ENCODE results near the gene BTF3L4.
A peak's percentile ranks its signal among the peaks of the same experiment; 100 is the strongest.
"Not testable (repeated sequence)": the region's sequence is repeated elsewhere in the genome, so short reads cannot be mapped to it uniquely, and the experiment has no call there.

Gene BTF3L4

DNA sequence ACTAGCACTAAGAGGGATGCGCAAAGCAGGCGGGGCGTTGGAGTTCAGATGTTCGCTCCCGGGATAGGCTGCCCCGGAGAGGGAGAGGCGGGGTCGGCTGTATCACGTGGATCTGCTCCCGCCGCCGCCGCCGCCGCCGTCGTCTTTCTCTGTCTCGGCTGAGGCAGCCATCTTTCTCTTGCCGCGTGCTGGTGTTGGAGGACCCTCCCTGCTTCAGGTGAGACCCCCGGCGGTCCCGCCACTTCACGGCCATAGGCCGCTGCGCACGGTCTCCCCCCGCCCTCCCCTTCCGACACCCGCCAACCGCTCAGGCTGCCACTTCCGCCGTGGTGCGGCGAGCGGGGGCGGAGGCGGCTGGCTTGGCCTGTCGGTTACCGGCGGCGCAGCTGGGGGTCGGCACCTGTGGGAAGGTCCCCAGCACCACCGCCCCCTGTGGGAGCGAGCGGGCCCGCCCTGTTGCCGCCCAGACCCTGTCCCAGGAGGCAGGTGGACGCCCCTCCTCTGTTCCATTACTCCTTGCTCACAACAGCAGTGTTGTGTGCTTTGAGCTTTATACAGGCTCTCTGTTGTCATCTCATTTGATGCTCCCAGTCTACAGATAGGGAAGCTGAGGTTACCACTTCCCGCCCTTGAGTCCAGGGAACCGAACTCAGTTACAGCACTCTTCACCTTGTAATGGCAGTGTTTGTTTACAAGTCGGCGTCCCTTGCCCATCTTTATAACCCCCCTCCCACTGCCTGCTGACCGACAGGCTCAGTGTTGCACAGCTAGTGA lies at the start of gene BTF3L4:
Gene BTF3L4, plus strand, starts transcription at position 133 of the 774 bp plus-strand sequence. CDS start 3,553 bp downstream, outside the sequence.
- peak; percentile 94 for DNase-seq

DNA sequence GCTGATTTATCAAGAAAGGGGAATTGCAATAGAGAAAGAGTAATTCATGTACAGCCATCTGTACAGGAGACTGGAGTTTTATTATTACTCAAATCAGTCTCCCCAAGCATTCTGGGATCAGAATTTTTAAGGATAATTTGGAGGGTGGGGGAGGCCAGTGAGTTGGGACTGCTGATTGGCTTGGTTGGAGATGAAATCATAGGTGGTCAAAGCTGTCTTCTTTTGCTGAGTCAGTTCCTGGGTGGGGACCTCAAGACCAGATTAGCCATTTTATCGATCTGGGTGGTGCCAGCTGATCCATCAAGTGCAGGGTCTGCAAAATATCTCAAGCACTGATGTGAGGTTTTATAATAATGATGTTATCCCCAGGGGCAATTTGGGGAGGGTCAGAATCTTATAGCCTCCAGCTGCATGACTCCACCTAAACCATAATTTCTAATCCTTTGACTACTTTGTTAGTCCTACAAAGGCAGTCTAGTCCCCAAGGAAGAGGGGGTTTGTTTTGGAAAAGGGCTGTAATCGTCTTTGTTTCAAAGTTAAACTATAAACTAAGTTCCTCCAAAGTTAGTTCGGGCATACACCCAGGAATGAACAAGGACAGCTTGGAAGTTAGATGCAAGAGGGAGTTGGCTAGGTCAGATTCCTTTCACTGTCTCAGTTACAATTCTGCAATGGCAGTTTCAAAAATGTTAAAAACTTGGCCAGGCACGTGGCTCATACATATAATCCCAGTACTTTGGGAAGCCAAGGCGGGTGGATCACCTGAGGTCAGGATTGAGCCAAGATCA lies 48.7 kb upstream of the BTF3L4 start:
- DNase-seq: no peak

DNA sequence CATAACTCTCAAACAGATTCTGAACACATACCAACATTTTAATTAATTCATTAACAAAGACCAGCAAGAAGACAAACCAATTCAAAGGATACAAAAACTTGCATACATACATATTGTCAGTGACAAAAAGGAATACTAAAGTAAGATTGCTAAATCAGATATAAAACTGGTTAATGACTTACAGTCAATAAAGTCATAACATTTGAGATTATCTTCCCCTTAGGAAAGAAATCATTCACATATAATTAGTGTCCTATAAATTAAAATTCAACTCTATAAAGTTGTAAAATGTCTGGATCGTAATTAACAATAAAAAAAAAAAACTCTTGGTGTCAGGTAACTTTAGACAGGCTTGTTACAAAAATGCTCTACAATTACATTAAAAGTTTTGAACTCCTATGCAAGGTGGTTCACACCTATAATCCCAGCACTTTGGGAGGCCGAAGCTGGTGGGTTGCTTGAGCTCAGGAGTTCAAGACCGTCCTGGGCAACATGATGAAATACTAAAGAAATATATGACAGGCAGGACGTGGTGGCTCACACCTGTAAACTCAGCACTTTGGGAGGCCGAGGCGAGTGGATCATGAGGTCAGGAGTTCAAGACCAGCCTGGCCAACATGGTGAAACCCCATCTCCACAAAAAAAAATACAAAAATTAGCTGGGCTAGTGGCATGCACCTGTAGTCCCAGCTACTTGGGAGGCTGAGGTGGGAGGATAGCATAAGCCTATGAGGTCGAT lies 47.9 kb upstream of the BTF3L4 start:
- DNase-seq: no peak

DNA sequence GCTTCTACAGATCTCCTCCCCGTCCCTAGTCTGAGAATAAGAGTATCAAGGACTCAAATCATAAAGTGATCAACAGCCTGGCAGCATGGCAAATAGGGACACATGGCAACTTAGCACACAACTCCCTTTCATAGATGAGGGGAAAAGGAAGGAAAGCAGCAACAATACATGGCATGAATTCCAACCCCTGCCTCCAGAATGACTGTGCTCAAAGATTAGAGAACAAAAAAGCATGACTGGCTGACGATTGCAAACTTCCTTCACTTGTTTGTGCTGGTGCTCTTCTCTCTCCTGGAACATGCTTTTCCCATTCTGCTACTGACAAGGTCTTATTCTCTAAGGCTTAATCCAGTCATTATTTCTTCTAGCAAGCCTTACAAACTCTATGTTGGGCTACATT lies 34.0 kb upstream of the BTF3L4 start:
- no peak for DNase-seq

DNA sequence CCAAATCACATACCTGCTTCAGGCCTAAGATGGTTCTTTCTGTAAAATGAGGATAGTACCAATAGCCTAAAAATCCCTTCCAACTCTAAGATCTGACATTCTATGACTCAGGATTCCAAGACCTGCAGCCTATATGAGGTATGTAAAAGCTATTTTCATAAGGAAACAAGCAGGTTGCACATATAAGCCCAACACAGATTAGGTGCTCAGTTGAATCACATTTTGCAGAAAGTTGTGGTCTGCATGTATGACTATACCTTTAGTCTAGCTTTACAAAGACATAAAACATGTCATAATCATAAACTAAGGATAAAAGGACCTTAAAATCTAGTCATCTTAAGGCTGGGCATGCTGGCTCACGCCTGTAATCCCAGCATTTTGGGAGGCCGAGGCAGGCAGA lies 29.8 kb upstream of the BTF3L4 start:
- DNase-seq: no peak

DNA sequence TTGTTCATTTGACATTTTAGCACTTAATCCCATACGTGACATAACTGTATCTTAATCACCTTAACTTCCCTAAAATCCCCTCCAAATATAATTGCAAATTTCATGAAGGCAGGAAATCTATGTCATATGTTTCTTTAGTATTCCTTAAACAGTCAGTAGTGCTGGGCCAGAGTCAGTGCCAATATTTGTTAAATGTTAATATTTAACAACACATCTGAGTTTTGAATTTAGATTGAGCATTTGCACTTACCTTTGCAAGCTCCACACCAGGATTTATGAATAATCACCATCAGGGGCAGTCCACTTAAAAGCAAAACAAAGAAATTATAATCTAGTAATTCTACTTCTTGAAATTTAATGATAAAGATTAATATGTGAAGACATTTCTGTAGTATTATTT lies 27.8 kb upstream of the BTF3L4 start:
- no peak for DNase-seq

DNA sequence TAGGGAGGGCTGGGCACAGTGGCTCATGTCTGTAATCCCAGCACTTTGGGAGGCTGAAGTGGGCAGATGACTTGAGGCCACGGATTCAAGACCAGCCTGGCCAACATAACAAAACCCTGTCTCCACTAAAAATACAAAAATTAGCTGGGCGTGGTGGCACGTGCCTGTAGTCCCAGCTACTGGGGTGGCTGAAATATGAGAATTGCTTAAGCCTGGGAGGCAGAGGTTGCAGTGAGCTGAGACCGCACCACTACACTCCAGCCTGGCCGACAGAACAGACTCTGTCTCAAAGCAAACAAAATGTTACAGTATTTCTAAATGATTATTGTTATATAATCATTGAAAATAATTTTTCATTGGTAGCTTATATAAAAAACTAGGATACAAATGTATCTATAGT lies 27.3 kb upstream of the BTF3L4 start:
- not testable (repeated sequence) for DNase-seq

DNA sequence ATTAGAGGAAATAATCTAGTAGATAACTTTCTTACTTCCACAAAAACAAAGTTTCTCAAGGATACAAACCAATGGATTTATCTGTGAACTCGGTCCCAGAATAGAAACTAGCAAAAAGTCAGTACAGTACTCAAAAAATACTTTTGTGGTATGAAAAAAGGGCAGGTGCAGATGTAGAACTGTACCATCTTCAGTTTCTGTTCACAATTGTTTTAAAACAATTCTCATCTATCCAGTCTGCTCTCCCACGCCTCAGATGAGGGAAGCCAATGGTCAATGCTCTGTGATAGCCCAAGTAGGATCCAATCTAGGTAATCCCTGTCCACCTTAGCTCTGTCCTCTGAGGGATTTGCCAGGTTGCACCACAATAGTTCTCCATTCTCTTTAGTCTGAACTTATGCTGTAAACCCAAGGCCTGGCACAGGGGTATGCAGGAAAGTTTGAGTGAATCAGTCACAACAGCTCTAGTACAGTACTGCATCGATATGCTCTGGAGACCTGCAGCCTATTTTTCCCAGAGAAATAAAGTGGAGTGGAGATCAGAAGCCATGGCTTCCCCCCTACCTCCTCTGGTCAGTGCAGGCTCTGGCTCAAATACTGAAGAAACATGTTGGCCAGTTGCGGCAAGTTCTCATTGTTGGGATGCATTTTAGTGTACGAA lies 23.8 kb upstream of the BTF3L4 start:
- no peak for DNase-seq

DNA sequence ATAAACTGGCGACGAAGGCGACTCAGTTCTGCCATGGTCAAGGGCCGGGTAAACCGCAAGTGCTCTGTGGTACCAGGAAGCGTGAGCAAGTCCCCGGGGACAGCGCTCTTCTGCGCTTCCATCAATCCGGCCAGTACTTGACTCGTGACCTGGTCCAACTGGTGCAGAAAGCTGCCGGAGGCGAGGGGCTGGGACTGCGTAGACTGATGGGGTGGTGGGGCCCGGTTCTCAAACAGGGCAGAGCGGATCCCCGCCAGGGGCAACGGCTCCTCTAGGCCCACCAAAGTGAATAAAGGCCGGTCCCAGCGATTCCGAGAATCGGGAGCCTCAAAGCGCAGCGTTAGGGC lies 23.3 kb upstream of the BTF3L4 start:
- DNase-seq: peak; percentile 0

DNA sequence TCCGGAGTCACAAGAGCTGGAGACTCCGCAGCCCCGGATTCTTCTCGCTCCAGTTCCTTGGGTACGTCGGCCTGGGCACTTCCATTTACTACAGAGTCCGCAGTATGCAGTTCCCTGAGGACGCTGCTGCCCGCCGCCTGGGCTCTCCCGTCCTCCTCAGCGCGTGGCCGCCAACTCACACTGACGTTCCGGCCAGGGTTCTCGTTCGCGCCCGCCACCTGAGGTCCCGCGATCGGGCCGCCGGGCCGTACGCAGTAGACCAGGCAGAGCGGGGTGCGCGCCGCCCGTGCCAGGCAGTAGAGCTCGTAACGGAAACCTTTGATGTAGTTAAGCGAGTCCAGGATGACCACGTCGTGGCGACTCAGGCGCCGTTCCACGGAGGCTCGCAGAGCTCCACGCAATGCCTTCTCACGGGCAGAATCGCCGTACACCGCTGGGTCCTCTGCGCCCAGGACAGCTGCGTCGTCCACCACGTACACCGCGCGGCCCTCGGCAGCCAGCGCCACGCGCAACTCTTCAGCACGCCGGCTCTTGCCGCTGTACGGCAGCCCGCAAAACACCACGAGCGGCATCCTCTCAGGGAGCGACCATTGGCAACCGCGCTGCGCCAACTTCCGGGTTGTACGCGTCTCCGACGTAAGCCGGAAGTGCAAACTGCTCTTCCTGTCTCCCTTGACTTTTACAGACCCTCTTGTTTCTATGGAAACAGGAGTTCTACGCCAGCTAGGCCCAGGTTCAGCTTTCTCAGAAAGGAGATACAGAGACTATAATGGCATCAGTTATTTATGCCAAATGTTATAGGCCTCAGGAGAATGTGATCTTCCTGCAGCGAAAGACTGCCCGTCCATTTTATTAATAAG lies 22.7 kb upstream of the BTF3L4 start, which contains the start of gene KTI12:
Gene KTI12, minus strand, starts transcription at position 621 of the 860 bp plus-strand sequence. Its CDS starts 49 bp downstream, at position 572.
- DNase-seq: peak; percentile 78

DNA sequence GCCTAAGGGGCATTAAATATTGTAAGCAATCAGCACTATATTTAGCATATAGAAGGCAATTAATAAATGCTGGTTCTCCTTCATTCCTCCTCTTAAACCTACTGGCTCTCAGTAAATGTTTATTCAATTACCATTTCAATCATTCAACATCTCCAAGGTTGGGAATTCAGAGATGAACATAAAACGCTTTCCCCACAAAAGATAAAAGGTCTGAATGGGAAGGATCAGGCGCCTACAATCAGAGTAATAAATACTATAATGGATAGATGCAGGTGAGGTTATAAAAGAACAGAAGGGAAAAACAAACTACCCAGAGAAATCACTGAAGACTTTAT lies 22.1 kb upstream of the BTF3L4 start:
- no peak for DNase-seq

DNA sequence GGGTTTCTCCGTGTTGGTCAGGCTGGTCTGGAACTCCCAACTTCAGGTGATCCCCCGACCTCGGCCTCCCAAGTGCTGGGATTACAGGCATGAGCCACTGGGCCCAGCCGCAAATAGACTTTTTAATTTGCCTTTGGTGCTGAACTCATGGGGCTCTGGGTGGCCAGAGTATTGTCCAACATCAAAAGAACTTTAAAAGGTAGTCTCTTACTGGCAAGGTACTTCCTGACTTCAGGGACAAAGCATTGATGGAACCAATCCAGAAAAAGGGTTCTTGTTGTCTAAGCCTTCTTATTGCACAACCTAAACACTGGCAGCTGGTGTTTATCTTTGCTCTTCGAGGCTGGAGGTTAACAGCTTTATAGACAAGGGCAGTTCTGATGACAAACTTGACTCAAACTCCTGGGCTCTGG lies 18.7 kb upstream of the BTF3L4 start:
- no peak for DNase-seq

DNA sequence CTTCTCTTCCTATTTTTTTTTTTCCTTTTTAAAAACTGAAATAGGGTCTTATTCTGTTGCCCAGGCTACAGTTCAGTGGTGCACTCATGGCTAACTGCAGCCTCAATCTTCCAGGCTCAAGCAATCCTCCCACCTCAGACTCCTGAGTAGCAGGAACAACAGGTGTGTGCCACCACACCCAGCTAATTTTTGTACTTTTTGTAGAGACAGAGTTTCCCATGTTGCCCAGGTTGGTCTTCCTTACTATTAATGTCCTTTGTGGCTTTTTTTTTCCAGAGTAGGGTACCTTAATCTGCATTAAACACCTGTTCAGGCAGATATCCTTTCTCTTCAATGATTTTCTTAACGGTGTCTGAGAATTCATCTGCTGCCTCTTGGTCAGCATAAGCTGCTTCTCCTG lies 18.2 kb upstream of the BTF3L4 start:
- no peak for DNase-seq

DNA sequence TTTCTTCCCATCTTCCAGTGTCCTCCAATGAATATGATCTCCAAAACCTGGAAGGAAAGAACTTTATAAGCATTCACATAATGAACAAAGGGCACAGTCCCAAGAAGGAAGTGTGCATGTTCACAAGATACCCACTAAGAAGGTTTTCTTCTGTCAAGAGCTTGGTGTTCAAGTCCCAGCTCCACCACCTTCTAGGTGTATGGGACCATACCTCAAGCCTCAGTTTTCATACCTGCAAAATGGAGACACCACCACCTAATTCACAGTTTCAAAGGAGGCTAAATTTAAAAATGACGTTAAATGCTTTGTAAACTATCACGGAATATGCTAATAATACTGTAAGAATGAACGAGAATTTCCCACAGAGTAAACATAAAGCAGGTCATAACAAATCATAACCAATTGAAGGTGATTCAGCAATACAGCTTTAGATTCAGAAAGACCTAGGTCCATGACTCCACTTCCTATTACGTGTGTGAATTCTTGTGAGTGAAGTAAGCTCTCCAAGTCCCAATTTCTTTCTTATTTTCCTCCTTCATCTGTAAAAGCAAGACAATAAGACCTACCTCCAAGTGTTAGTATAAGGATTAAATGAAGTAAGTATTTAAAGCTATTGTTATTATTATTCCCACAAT lies 14.4 kb upstream of the BTF3L4 start:
- DNase-seq: no peak

DNA sequence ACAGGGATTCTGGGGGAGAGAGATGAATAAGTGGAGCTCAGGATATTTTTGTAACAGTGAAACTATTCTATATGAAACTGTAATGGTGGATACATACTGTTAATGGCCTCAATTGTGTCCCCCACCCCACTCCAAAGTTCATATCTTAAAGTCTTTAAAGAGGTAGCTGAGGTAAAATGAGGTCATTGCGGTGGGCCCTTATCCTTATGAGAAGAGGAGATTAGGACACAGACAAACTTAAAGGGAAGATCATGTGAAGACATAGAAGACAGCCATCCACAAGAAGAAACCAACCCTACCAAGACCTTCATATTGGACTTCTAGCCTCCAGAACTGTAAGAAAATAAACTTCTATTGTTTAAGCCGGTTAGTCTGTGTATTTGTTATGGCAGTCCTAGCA lies 10.9 kb upstream of the BTF3L4 start:
- DNase-seq: no peak

DNA sequence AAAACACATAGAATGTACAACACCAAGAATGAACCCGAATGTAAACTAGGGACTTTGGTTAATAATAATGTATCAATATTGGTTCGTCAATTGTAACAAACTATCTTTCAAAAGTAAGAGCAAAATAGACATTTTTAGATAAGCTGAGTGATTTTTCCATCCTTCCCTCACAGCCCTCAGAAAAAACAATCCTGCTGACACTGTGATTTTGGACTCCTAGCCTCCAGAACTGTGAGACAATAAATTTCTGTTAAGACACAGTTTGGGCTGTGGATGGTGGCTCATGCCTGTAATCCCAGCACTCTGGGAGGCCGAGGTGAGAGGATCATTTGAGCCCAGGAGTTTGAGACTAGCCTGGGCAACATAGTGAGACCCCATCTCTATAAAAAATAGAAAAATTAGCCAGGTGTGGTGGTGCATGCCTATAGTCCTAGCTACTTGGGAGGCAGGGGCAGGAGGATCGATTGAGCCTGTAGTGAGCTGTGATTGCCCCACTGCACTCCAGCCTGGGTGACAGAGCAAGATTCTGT lies 10.4 kb upstream of the BTF3L4 start:
- not testable (repeated sequence) for DNase-seq

DNA sequence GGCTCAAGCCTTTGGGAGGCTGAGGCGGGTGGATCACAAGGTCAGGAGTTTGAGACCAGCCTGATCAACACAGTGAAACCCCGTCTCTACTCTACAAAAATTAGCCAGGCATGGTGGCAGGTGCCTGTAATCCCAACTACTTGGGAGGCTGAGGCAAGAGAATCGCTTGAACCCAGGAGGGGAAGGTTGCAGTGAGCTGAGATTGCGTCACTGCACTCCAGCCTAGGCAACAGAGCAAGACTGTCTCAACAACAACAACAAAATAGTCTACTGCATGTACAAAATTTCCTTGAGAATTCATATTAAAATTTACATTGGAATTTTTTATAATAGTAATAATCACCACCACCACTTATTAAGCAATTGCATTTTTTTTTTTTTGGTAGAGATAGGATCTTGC lies 6.8 kb upstream of the BTF3L4 start:
- not testable (repeated sequence) for DNase-seq

DNA sequence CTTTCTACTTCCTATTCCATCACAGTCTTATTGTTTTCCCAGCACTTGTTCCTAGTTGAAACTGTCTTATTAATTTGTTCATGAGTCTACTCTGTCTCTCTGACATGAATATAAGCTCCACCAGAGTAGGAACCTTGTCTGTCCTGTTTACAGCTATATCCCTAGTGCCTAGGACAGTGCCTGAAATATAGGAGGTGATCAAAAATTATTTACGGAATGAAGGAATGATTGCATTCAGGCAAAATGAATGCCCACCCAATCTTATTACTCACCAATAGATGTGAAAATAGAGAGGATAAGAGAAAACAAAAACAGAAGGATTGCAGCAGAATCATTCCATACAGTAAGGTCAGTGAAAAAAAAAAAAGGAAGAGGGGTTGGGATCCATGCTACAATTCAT lies 2.2 kb upstream of the BTF3L4 start:
- DNase-seq: no peak

DNA sequence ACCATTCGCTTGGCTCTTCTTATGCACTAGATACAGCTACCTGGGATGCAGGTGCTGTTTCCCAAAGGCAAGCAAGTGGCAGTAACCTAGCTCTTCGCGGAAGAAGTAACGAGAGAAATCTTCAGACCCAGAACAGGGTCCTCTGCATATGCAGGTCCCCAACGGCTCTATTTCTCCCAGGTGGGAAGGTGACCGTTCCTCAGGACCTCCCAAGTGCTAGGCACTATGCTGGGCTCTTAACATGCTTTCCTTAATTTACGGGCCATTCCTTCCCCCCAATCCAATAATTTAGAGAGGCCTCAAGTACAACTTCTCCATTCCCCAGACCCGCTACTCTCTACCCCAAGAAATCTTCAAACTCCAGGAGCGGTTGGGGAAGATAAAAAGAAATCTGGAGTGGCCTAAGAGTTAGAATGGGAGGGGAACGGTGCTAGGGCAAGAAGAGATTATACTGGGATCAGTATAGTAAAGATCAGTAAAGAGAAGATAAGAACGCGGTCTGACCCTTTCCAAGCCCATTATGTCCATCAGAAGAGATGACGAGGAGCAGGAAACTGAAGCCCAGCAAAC lies 1.5 kb upstream of the BTF3L4 start:
- DNase-seq: no peak

DNA sequence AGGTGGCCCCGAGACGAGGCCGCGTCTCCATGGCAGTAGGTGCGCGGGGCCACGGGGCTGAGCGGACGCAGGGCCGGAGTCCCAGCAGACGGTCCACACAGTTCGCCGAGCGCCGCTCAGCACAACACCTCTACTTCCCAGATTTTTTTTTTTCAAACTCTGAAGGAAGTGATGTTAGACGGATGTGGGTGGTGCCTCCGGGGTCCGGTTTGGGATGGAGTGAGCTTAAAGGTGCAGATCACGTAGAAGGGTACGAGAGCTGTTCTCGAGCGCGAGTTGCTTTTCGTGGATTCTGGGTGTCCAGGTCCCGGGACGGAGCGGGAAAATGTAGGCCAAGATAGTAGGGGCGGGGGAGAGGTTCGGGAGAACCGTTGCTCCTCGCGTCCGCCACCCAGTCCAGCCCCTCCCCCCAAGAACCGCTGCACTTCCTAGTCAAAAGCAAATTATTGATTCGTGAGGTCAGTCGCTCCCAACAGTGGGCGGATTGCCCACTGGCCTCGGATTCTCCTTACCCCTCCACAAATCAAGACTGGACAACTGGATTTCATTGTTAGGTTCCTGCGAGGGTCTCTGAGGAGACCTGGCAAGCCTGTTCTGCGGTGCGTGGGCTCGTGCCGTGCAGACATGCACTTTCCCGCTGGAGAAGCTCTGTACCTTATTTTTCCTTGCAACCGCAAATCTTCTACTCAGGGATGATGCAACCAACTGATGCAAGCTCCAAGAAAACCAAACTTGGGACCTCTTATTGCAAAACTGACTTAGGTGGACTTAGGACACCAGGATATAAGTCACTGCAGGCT lies 829 bp upstream of the BTF3L4 start, which contains the start of gene TXNDC12:
Gene TXNDC12, minus strand, starts transcription at position 126 of the 800 bp plus-strand sequence. Its CDS starts 95 bp downstream, at position 31.
- DNase-seq: peak; percentile 79
